C1 segment of cervical spinal cord (tissue), 14 donors: ENCODE measurements around the gene DUXA.
"Not testable (repeated sequence)": the region's sequence is repeated elsewhere in the genome, so short reads cannot be mapped to it uniquely, and the experiment has no call there.

ENCODE experiments used
- DNase-seq, 14 donors: peaks; one replicate each; lab custom pipeline; 2025; lab: John Stamatoyannopoulos, UW

The DUXA gene

DNA sequence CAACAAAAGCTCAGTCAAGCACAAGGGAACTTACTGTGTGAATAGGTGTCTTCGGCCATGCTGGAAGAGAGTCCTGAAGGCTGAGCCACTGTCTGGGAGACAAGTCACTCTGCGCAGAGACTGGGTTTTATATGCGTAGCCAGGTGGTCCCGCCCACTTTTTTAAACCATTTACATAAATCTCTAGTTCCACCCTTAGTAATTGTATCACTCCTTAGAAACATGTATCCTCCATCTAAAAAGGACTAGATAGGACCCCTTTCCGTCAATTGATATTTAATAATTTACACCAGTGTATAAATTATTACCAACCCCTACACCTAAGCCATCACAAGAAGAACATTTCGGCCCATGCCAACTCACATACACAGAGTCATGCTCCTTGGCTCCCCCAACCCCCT lies at the start of gene DUXA:
DUXA (minus strand) TSS at position 101 of the 400 bp plus-strand sequence; CDS start at position 59, 42 bp downstream.
- DNase-seq, result no peak

DNA sequence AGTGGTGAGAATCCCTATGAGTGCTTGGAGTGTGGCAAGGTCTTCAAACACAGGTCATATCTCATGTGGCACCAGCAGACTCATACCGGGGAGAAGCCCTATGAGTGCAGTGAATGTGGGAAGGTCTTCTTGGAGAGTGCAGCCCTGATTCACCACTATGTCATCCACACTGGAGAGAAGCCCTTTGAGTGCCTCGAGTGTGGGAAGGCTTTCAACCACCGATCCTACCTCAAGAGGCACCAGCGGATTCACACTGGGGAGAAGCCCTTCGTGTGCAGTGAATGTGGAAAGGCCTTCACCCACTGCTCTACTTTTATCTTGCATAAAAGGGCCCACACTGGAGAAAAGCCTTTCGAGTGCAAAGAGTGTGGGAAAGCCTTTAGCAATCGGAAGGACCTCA lies 44.8 kb upstream of the DUXA start:
- DNase-seq, result no peak

DNA sequence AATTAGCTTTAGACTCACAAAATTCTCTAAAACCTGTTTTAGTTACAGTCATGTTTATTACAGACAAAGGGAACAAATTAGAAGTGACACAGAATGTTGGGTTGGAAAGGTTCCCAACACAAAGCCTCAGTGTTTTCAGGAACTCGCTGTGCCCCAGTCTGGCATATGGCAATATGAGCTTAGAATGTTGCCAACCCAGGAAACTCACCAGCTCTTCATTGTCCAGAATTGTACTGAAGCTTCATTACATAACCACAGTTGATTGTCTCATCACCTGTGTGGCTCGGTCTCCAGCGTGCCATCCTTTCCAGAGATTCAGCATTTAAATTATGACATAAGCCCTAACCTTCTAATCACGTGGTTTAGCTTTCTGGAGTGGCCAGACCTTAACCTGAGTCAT lies 43.1 kb upstream of the DUXA start:
- peak in 2 of 14 donors; percentile 5 to 92 for DNase-seq

DNA sequence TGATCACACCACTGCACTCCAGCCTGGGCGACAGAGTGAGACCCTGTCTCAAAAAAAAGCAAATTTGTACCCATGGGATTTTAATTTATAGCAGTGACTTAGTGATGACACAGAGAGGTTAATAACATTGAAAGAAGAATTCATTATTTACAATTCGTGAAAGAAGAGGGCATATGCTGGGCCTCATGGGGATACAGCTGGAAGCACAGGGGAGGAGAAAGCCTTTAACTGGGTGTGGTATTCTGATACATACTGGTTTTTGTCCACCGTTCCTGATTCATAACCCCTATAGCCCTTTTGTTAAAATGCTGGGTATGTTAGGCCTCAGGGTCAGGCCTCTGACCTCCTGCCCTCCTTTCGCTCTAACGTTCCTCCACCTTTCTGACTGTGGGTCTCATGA lies 34.9 kb upstream of the DUXA start:
- DNase-seq, result no peak

DNA sequence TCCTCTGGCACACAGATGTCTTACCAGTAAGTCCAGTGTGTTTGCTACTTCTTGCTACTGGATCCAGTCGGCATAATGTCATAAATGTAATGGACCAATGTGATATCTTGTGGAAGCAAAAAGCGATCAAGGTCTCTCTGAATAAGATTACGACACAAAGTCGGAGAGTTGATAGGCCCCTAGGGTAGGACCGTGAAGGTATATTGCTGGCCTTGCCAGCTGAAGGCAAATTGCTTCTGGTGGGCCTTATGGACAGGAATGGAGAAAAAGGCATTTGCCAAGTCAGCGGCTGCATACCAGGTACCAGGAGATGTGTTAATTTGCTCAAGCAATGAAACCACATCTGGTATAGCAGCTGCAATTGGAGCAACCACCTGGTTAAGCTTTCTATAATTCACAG lies 30.6 kb upstream of the DUXA start:
- not testable (repeated sequence) for DNase-seq

DNA sequence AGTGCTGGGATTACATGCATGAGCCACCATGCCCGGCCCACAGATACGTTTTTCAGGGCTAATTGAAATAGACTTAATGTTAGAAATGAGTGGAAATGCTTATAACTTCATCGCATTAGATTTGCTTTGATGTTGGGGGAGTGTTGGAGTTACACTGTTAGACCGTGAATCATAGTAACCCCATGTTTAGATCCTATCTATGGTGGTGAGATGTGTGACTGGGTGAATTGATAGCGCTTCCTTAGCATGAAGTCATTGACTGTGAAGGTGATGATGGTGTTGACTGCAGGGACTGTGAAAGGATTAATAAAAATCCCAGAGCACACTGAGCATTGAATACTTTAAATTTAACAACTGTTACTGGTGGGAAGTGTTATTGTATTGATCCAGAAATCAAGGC lies 25.7 kb upstream of the DUXA start:
- no peak for DNase-seq

DNA sequence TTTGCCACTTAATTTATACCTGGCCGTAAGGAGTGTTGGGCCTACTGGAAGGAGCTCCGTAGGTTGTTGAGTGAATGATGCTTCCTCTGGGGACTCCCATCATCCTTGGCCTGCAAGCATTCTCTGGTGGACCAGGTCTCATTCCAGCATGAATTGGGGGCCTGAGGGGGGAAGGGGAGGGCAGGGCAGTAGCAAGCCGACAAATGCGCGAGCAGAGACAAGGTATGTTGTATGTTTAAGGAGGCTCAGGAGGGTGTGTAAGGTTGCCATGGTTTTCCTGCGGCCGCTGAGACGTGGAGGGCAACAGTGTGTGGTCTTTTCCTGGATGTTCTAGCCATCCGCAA lies 24.8 kb upstream of the DUXA start:
- no peak for DNase-seq

DNA sequence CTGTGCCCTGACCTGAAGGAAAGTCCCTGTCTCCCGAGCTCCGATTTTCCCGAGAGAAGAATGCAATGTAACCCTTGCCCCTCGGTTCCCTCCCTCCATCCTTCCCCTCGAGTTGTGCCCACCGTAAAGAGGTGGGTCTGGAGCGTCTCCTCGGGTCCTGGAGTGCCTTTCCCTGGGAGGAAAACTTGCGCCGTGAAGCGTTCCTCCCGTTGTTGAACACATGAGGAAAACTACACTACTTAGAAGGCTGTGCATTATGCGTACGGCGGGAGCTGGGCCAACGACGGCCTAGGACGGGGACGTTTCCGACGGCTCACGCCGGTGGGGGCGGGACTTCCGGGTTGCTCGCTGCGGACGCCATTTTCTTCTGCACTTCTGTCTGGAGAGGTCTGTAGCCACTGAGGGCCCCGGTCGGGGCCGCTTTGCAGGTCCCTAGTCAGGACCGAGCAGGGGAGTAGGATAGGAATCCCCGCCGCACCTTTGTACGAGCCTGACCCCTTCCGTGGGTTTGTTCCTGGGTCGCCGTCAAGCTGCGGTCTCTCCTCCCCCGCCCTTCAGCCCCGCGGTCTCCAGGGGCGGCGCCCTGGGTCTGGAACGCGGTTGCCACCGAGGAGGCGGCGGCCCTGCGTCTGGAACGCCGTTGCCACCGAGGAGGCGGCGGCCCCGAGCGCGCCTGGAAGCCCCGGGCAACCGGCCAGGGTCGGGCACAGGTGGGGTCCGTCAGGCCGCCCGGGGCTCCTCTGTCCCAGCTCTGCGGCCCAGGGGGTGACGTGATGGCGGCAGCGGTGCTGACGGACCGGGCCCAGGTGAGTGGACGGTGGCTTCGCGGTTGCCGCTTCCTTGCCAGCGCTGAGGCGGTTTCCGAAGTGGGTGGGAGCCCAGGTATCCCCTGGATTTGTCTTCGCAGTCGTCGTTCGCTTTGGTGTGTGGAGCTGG lies 24.1 kb upstream of the DUXA start, which contains the start of gene ZNF264:
ZNF264 (plus strand) TSS at position 360 of the 936 bp plus-strand sequence; CDS start at position 774, 414 bp downstream.
- peak in 13 of 14 donors; percentile 43 to 87 (median 75) for DNase-seq

DNA sequence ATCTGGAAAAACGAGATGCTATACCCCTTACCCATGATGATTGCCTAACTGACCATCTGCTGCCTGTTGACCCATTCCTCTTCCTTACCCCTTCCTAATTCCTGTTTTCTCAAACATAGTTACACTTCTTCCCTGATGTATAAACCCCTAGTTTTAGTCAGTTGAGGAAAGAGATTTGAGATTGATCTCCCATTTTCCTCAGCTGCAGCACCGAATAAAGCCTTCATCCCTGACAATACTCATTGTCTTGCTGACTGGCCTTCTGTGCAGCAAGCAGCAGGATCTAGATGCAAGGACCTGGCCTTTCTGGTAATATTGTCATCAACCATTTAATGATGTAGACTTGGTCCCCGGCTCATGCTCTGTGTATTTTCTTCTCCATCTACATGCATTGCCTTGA lies 23.0 kb upstream of the DUXA start:
- DNase-seq, result no peak

DNA sequence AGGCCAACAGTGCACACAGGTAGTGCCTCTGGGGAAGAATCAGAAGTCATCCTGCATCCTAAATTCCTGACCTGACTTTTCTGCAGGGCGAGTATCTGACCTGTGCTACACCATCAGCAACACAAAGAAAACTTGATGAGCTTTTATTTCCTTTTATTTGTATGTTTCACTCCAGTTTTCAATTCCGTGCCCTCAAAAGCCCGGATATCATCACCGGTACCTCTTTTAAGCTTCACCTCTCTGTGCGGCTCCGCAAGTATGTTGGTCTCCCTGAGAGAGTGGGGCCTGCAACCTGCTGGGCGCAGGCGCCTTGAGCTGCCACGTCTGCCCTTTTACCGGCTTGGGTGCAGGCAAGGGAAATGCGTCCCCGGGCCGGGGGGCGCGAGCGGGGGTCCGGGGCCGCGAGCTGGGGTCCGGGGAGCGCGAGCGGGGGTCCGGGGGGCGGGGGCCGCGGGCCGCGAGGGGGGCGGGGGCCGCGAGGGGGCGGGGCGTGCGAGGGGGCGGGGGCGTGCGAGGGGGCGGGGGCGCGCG lies 4.3 kb upstream of the DUXA start:
- peak in 6 of 14 donors; percentile 15 to 33 (median 20) for DNase-seq

DNA sequence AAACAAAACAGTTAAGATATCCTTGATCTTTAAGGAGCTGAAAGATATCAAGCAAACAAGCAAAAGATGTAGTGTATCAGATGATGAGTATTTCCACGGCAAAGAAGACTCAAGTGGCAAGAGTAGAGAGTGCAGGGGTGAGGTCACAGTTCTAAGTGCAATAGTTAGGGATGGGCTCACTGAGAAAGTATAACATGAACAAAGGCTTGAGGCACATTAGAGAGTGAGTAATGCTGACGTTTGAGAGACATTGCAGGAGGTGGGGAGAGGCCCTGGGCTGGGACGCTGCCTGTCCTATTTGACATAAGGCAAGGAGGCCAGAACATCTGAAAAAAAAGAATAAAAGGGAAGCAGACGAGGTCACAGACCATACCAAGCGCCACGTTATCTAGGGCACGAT lies 1.4 kb downstream of the DUXA start:
- no peak for DNase-seq

DNA sequence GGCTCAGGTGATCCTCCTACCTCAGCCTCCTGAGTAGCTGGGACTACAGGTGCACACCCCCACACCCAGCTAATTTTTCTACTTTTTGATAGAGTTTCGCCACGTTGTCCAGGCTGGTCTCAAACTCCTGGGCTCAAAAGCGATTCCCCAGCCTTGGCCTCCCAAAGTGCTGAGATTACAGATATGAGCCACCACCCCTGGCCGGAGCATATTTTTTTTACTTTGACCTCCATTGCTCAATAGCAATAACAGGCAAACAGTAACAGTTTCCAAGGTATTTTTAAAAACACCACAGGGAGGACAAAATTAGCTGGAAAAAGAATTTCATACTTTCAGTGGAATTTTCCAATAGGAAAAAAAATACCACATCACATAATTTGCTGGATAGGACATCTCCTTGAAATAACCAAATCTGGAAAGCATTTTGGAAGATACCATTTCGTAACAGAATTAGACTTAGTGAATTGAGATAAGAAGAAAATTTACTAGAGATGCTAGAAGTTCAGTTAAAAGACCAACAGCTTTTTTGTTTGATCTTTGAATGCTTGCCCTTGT lies 5.2 kb downstream of the DUXA start:
- no peak for DNase-seq

DNA sequence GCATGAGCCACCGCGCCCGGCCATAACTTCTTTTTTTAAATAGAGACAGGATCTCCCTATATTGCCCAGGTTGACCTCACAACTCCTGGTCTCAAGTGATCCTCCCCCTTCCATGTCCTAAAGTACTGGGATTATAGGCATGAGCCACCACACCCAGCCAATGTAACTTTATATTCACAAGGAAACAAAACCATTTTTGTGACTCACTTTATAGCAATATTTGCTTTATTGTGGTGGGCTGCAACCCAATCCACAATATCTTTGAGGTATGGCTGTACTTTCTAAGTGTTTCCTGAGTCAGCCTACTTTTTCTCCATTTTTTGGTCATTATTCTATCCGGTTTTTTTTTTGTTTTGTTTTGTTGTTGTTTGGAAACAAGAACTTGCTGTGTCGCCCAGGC lies 14.4 kb downstream of the DUXA start:
- no peak for DNase-seq

DNA sequence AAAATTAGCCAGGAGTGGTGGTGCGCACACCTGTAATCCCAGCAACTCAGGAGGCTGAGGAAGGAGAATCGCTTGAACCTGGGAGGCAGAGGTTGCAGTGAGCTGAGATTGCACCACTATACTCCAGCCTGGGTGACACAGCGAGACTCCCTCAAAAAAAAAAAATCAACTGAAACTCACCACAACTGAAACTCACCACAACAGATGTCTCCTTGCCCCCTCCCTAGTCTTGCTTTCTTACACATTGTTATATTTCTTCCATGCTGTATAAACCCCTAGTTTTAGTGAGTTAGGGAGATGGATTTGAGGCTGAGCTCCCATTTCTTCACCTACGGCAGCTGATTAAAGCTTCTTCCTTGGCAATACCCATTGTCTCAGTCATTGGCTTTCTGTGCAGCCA lies 25.6 kb downstream of the DUXA start:
- no peak for DNase-seq

DNA sequence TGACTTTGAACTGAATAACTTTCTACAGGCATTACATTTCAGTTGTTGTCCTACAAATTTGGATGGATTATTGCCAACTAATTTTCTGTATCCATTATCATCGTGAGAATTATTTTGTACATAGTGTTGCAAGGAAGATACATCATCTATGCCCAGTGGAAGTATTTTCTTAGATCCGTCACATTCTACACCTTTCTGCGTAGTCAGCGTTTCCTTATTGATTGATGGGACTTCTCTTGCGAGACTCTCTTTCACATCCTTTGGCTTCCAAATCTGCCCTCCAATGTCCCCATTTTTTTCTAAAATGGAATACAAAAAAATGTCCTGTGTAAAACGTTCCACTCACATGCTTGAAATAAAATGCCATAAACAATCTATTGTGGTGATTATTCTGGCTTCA lies 31.5 kb downstream of the DUXA start:
- DNase-seq, result no peak

DNA sequence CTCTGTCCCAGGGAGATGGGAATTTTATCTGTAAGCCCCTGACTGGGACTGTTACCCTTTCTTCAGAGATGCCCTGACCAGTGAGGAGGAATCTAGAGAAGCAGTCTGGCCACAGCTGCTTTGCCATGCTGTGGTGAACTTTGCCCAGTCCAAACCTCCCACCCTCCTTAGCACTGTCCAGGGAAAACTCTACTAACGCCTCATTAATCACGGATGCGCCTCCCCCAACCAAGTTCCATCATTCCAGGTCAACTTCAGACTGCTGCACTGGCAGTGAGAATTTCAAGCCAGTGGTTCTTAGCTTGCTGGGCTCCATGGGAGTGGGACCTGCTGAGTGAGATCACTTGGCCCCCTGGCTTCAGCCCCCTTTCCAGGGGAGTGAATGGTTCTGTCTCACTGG lies 39.9 kb downstream of the DUXA start:
- DNase-seq, result not testable (repeated sequence)

DNA sequence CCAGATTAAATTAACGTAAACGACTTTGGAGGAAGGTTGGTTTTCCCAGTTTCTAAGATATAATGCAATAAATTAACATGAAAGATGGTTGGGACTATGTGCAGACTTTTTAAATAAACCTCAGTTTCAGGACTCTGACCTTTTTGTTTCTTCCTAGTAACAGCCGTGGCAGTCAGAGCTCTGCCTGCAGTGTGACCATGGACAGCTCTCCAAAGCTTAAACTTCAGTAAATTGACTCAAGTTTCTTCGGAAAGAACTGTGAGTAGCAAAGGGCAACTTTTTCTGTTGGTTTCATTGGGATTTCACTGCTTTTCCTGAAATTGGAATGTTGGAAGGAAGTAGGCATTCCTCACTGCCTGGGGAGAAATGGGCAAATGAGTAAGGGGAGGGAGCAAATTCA lies 43.4 kb downstream of the DUXA start:
- DNase-seq, result no peak

DNA sequence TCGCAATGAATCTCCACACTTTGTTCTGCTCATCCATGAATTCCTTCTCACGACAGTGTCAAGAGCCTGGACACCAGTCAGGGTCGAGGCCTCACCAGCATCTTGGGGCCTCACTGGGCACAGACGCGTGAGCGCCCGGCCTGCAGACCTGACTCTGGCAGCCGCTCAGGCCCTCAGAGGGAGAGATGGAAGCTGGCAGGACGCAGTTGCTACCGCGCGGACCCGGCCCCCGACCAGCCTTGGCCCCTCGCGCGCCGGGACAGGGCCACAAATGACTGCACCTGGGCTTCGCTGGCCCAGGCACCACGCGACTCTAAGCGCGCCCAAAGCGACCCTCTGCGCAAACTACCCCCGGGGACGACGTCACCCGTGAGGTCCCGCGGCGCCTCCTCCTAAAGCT lies 48.4 kb downstream of the DUXA start:
- DNase-seq, result no peak

DNA sequence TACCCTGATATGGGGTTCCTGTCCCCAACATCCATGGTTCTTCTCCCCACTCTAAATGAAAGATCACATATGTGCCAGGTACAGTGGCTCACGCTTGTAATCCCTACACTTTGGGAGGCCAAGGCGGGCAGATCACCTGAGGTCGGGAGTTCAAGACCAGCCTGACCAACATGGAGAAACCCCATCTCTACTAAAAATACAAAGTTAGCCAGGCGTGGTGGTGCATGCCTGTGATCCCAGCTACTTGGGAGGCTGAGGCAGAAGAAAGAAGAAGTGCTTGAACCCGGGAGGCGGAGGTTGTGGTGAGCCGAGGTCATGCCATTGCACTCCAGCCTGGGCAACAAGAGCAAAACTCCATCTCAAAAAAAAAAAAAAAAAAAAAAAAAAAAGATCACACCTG lies 53.8 kb downstream of the DUXA start:
- not testable (repeated sequence) for DNase-seq

DNA sequence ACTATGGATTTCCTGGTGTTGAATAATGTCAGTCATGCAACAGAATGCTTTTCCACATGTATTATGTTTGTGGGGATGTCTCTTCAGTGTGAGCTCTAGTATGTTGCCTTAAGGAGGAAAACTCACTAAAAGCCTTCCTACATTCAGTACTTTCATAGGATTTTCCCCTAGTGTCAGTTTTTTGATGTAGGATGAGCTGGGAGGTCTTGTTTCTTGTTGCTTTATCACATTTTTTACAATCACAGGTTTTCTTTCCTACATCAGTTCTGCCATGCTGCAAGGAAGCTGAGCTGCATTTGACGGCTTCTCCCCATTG lies 56.0 kb downstream of the DUXA start:
- DNase-seq, result no peak

DNA sequence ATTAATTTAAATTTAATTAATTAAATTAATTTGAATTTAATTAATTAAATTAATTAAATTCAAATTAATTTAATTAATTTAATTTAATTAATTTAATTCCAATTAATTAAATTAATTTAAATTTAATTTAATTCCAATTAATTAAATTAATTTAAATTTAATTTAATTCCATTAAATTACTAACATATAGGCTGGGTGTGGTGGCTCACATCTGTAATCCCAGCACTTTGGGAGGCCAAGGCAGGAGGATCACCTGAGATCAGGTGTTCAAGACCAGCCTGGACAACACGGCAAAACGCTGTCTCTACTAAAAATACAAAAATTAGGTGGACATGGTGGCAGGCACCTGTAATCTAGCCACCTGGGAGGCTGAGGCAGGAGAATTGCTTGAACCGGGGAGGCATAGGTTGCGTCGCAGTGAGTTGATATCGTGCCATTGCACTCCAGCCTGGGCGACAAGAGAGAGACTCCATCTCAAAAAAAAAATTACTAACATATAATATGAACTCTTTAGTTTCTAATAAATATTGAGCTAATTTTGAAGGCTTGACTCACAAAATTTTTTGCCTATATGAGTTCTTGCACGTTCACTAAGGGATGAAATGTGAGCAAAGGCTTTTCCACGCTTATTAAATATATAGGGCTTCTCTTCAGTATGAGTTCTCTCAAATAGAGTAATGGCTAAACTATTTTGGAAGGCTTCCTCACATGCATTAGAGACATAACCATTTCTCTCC lies 56.5 kb downstream of the DUXA start:
- DNase-seq, result no peak

DNA sequence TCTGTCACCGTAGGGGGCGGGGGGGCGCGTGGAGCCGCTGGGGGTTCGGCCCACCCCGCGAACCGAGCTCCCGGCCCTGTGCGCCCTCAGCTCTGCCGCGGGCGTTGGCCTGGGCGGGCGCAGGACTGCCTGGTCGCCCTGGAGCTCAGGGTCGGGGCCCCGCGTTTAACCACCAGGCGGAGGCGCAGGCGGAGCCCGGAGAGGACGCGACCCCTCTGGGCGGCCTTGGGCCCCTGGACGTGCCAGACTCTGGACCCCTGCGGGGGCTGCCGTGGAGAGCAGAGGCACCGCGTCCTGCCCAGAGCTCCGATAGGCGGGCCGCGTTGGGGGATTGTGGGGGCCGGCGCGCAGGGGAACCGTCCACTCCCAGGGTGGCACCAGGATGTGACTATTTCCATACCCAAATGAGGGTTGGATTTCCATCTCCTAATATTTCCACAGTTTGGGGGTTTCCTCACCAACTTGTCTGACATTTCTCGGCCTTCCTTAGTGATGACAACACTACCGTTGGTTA lies 60.5 kb downstream of the DUXA start:
- no peak for DNase-seq
